GM15510 (cell line): Measurements from ENCODE around the gene OR14A2.

Source experiments
- POLR2A ChIP-seq: IDR thresholded peaks from 3 replicates; pipeline ENCODE4 v1.6.1; 2011; ENCODE audit warnings: borderline replicate concordance; ENCODE audit not compliant: insufficient read length; ENCODE audit errors: extremely low read depth

The OR14A2 gene

DNA sequence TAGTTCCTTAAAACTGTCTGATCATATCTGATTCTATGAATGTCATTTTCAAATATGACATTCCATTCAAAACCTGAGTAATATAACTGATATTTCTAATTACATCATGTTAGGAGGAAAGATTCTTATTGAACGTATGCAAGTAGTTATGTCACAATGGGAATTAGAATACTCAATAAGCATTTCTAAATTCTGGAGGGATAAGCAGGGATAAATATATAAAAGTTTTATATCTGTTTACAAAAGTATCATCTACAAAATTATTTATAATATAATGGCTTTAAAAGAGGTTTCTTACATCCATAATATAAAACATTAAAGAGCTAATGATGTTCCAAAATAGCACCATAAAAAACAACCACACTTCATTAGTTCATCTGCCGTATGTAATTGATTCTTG lies at the start of gene OR14A2:
Gene OR14A2, minus strand, starts transcription at position 101 of the 400 bp plus-strand sequence.
- no peak for TF ChIP-seq POLR2A

DNA sequence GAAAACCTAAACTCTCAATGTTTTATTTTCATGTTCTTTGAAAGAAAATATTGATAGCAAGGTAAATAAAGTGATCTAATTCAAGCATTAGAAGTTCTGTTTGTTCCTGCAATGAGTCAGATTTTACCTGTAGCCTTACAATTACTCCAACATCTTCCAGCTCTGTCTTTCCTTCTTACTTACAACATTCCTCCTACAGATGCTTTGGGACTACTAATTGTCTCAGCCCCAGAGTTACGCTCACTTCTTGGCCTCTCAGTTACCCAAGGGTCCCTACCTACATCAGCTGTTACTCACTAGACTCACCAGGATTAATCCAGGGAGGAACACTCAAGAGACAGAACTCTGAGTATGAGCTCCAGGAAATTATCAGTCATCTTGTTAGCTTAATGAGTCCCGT lies 49.6 kb upstream of the OR14A2 start:
- no peak for TF ChIP-seq POLR2A

- TF ChIP-seq POLR2A: no peak
Measured at GRCh38 chr1:247769603-247770002, 21.7 kb upstream of the OR14A2 start.

- no peak for TF ChIP-seq POLR2A
Measured at GRCh38 chr1:247760456-247760855, 12.5 kb upstream of the OR14A2 start, which contains the start of gene OR1C1. Gene OR1C1, minus strand, starts transcription at chr1:247760556. Its CDS starts 2,150 bp downstream, at chr1:247758406.

DNA sequence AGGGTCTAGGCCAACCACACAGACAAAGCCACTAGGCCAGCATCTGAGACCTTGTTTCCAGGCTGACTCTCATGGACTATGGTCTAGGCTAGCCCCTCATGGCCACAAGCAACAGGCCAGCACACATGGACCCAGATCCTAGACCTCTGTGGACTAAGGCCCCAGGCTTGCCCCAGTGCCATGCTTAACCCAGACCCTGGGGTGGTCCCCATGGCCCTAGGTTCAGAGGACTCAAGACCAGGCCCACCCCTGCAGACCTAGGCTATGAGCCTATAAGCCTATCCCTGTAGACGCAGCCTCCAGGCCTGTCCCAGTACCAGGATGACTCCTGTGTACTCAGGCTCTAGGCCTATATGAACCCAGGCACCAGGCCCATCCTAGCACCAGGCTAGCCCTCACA lies 1.9 kb upstream of the OR14A2 start:
- TF ChIP-seq POLR2A: no peak

GRCh38 chr1:247747616-247748015 lies 325 bp downstream of the OR14A2 start:
- no peak for TF ChIP-seq POLR2A

GRCh38 chr1:247746391-247746935 lies 1.5 kb downstream of the OR14A2 start:
- TF ChIP-seq POLR2A: no peak

- no peak for TF ChIP-seq POLR2A
Measured at GRCh38 chr1:247741756-247742155, 6.2 kb downstream of the OR14A2 start.

DNA sequence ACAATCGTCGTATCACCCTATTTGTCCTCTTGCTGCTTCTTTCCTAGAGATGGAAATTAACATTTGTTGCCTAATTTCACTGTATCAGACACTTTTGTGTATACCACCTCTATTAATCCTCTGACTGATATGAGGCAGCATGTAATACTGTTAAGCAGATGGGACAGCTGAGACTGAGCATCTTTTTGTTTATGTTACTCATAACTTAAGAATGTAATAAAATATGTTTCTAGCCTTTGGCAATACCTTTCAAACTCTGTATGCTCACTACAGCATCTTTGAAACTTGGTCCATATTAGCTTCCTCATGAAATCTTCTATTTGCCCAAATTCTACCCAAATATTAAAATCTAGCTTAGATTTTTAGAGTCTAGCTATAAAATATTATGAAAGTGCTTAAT lies 7.2 kb downstream of the OR14A2 start:
- TF ChIP-seq POLR2A: no peak

DNA sequence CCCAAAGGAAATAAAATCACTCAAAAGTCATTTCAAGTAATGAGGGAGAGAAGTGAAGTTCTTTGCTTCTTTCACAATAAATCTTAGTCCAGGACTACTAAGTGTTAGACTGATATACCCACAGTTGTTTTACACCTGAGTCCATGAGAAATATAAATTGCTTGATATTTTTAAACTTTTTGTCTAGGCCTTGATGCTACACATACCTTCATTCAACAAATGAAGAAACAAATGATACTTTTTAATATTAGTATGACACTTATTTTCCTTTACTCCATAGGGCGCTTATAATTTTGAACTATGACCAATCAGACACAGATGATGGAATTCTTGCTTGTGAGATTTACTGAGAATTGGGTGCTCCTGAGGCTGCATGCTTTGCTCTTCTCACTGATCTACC lies 9.6 kb downstream of the OR14A2 start, which contains the start of gene OR14K1:
Gene OR14K1, plus strand, starts transcription at position 301 of the 400 bp plus-strand sequence. Its CDS starts 0 bp downstream, at position 301.
- TF ChIP-seq POLR2A: no peak

GRCh38 chr1:247721222-247721621 lies 26.7 kb downstream of the OR14A2 start:
- no peak for TF ChIP-seq POLR2A

GRCh38 chr1:247716546-247716945 lies 31.4 kb downstream of the OR14A2 start, which contains the start of gene OR6F1:
Gene OR6F1, minus strand, starts transcription at chr1:247716646. Its CDS starts 3,891 bp downstream, at chr1:247712755.
- no peak for TF ChIP-seq POLR2A

- TF ChIP-seq POLR2A: no peak
Measured at GRCh38 chr1:247713753-247714152, 34.2 kb downstream of the OR14A2 start.

GRCh38 chr1:247701338-247701737 lies 46.6 kb downstream of the OR14A2 start:
- TF ChIP-seq POLR2A: no peak

GRCh38 chr1:247681288-247681897 lies 66.5 kb downstream of the OR14A2 start:
- TF ChIP-seq POLR2A: no peak

- TF ChIP-seq POLR2A: no peak
Measured at GRCh38 chr1:247680171-247680570, 67.8 kb downstream of the OR14A2 start.

GRCh38 chr1:247679639-247680038 lies 68.3 kb downstream of the OR14A2 start, which contains the start of gene OR13G1:
Gene OR13G1, minus strand, starts transcription at chr1:247679739. Its CDS starts 6,698 bp downstream, at chr1:247673041.
- no peak for TF ChIP-seq POLR2A
